DND-41 (cell line): ENCODE results near the gene INA.
"Not testable (repeated sequence)": the region's sequence is repeated elsewhere in the genome, so short reads cannot be mapped to it uniquely, and the experiment has no call there.

Experiments used
- ATAC-seq: fragments of 200-7000 bp; cut with Tn5 transposase; 3 replicates; pipeline ENCODE4 v1.9.1; 2021; ENCODE audit warnings: low read depth; ENCODE audit not compliant: insufficient read depth
- DNase-seq: peaks from one replicate; pipeline ENCODE4 v3.0.0-alpha.2; 2020
- H2AFZ ChIP-seq: 2 replicates; pipeline ENCODE4 v1.6.0; 2012; ENCODE audit warnings: low read depth, low read length
- H3K27ac ChIP-seq: 2 replicates; pipeline ENCODE4 v1.5.1; 2012; ENCODE audit warnings: low read length, inconsistent platforms
- H3K27me3 ChIP-seq: fragments of 200-600 bp; sonication (generic); 2 replicates; pipeline ENCODE4 v1.6.0; 2012; ENCODE audit warnings: low read length, mild to moderate bottlenecking, inconsistent platforms; ENCODE audit not compliant: insufficient read depth, poor library complexity
- H3K36me3 ChIP-seq: 2 replicates; pipeline ENCODE4 v1.5.1; 2012; ENCODE audit warnings: low read length, inconsistent platforms; ENCODE audit not compliant: insufficient read depth
- H3K4me1 ChIP-seq: 2 replicates; pipeline ENCODE4 v1.5.1; 2012; ENCODE audit warnings: mild to moderate bottlenecking, low read length; ENCODE audit not compliant: insufficient read depth
- H3K4me2 ChIP-seq: 2 replicates; pipeline ENCODE4 v1.6.0; 2012; ENCODE audit warnings: mild to moderate bottlenecking, moderate library complexity, low read length, inconsistent platforms; ENCODE audit not compliant: insufficient read depth
- H3K4me3 ChIP-seq, 2 experiments: fragments of 200-600 bp in 1 of 2; shearing (Covaris generic) in 1 of 2; 2 replicates each; pipeline ENCODE4 v1.5.1; 2012 to 2016; ENCODE audit warnings: inconsistent platforms in 2 of 2, low read length in 2 of 2, mild to moderate bottlenecking in 2 of 2, low read depth in 1 of 2, moderate library complexity in 1 of 2
- H3K79me2 ChIP-seq: 2 replicates; pipeline ENCODE4 v1.6.0; 2012; ENCODE audit warnings: low read length, inconsistent platforms; ENCODE audit not compliant: insufficient read depth
- H3K9ac ChIP-seq: 2 replicates; pipeline ENCODE4 v1.6.0; 2012; ENCODE audit warnings: low read depth, mild to moderate bottlenecking, inconsistent platforms, low read length, moderate library complexity
- H3K9me3 ChIP-seq: 2 replicates; pipeline ENCODE4 v1.5.1; 2012; ENCODE audit warnings: low read length, moderate library complexity, mild to moderate bottlenecking, inconsistent platforms; ENCODE audit not compliant: insufficient read depth, severe bottlenecking
- H4K20me1 ChIP-seq: 2 replicates; pipeline ENCODE4 v1.6.0; 2012; ENCODE audit warnings: low read length; ENCODE audit not compliant: insufficient read depth
- EZH2 ChIP-seq: IDR thresholded peaks from 3 replicates; pipeline ENCODE4 v1.6.1; 2012; ENCODE audit warnings: borderline replicate concordance, low read depth, mild to moderate bottlenecking, moderate library complexity, low read length, inconsistent platforms; ENCODE audit not compliant: severe bottlenecking
- TF ChIP-seq, protein P1 (sequence below): IDR thresholded peaks from 2 replicates; pipeline ENCODE4 v1.5.1; 2012; ENCODE audit warnings: borderline replicate concordance, low read length, moderate library complexity, mild to moderate bottlenecking; ENCODE audit not compliant: poor library complexity, severe bottlenecking; ENCODE audit errors: extremely low read depth

The INA gene

DNA sequence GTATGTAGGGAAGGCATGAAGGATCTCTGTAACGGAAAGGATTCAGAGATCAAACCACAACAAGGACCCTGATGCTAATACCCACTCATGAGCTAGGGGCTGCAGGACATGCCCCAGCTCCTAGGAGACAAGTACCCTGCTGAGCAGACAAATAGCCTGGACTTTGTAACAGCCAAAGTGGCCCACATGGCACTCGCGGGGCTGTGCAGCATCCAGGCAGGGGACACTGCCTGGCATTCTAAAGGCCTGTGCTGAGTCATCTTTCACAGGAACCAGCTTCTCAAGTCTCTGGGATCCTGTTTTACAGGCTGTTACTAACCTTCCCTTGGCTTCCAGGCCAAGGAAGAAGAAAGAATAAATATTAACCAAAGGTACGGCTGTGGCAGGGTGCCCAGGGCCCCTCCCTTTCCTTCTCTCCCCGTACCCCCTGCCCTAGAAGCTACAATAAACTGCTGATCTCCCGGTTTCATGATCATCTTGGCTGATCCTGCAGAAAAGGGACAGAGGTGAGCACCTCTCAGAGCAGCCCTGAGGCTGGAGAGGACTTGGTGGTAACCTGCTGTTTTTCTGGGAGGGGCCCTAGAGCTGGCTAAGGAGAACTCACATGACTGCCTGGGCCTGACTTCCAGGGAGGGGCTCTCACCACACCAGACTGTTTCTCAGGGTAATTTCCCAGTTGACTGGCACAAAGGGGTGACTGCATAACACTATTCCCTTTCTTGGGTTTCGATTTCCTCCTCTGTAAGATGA is 35.5 kb upstream of the INA start:
- DNase-seq = no peak
- H2AFZ ChIP-seq = peak overlapping the region; percentile 27; the same call in 1 of the 2 replicates

DNA sequence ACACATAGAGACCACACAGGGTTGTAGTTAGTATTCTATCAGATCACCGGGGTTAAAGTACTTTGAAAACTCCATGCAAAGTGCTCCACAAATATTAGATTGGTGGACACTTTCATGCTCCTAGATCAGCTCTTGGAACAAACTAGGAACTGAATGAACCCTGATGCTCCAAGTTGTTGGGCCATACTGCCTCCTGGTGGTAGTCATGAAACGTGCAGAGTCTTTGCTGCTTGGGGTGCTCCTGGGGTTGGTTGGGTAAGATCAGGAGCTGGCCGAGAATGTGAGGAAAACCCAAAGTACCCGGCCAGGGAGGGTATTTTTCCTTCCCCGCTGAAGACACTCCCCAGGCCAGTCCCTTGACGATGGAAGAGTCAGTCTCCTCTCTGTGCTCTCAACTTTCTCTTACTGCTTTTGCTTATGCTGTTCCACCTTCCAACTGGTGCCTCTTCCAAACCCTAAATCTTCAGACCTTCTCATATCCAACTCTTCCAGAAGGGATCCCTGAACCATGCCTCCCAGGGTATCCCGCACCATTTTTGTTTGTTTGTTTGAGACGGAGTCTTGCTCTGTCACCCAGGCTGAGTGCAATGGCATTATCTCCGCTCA is 32.2 kb upstream of the INA start:
- Histone ChIP-seq H3K36me3 (no peaks in the 10 kb centered on the region), H2AFZ (peak overlapping the region; percentile 44; the same call in 1 of the 2 replicates), H3K4me3 (no peak overlapping the region), H3K79me2 (no peaks in the 10 kb centered on the region), H3K4me2 (0 out of 2 replicates have a peak overlapping the region, but pooled peaks have one; percentile 32), H3K9me3 (no peaks in the 10 kb centered on the region), H3K4me1 (peaks cover 7% of the 10 kb centered on the region; the same call in 1 of the 2 replicates), H3K27me3 (no peaks in the 10 kb centered on the region), H3K9ac (no peak overlapping the region), H3K27ac (no peak overlapping the region), H4K20me1 (no peaks in the 10 kb centered on the region)
- TF ChIP-seq EZH2 = no peak
- TF ChIP-seq, protein P1, sequence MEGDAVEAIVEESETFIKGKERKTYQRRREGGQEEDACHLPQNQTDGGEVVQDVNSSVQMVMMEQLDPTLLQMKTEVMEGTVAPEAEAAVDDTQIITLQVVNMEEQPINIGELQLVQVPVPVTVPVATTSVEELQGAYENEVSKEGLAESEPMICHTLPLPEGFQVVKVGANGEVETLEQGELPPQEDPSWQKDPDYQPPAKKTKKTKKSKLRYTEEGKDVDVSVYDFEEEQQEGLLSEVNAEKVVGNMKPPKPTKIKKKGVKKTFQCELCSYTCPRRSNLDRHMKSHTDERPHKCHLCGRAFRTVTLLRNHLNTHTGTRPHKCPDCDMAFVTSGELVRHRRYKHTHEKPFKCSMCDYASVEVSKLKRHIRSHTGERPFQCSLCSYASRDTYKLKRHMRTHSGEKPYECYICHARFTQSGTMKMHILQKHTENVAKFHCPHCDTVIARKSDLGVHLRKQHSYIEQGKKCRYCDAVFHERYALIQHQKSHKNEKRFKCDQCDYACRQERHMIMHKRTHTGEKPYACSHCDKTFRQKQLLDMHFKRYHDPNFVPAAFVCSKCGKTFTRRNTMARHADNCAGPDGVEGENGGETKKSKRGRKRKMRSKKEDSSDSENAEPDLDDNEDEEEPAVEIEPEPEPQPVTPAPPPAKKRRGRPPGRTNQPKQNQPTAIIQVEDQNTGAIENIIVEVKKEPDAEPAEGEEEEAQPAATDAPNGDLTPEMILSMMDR = peak; percentile 99
- peak; percentile 94 for ATAC-seq
- DNase-seq = peak; percentile 73

More for the DNA sequence above, 35.5 kb upstream of the INA start:
- no peak overlapping the region for H3K27ac ChIP-seq
- TF ChIP-seq, protein P1 = no peak
- TF ChIP-seq EZH2 = no peak
- H3K27me3 ChIP-seq = no peaks in the 10 kb centered on the region
- ATAC-seq = no peak
- H3K79me2 ChIP-seq = no peaks in the 10 kb centered on the region
- no peaks in the 10 kb centered on the region for H3K36me3 ChIP-seq
- no peak overlapping the region for H3K4me2 ChIP-seq
- H3K4me1 ChIP-seq = peaks cover 7% of the 10 kb centered on the region; the same call in 1 of the 2 replicates
- H3K4me3 ChIP-seq = no peak overlapping the region
- H4K20me1 ChIP-seq = no peaks in the 10 kb centered on the region
- H3K9me3 ChIP-seq = no peaks in the 10 kb centered on the region
- H3K9ac ChIP-seq = no peak overlapping the region

DNA sequence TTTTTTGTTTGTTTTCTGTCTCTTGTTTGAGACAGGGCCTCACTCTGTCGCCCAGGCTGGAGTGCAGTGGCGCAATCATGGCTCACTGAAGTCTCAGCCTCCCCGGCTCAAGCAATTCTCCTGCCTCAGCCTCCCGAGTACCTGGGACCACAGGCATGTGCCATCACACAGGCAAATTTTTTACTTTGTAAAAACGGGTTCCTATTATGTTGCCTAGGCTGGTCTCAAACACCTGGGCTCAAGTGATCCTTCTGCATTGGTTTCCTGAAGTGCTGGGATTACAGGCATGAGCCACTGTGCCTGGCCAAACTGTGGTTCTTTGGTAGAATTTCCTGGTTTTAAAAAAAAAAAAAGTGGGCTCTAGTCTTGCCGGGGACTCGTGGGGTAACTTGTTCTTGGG is 31.4 kb upstream of the INA start, which contains the start of gene RPEL1:
RPEL1 (plus strand) TSS at position 301 of the 400 bp plus-strand sequence. CDS start 110 bp downstream, outside the sequence.
- H3K4me1 ChIP-seq, H3K27ac ChIP-seq, H3K79me2 ChIP-seq, H3K9ac ChIP-seq, ATAC-seq, H3K4me3 ChIP-seq, DNase-seq, H4K20me1 ChIP-seq, H3K9me3 ChIP-seq, H3K36me3 ChIP-seq, H3K27me3 ChIP-seq, H2AFZ ChIP-seq: not testable (repeated sequence)
- H3K4me2 ChIP-seq = 0 out of 2 replicates have a peak within 1 kb of the TSS, but pooled peaks have one; percentile 32

DNA sequence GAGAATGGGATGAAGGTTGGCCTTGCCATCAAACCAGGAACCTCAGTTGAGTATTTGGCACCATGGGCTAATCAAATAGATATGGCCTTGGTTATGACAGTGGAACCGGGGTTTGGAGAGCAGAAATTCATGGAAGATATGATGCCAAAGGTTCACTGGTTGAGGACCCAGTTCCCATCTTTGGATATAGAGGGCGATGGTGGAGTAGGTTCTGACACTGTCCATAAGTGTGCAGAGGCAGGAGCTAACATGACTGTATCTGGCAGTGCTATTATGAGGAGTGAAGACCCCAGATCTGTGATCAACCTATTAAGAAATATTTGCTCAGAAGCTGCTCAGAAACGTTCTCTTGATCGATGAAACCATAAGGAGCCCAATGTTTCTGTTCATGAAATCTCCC is 30.6 kb upstream of the INA start:
- Histone ChIP-seq H3K4me2 (no peak overlapping the region), H3K79me2 (no peaks in the 10 kb centered on the region), H3K36me3 (no peaks in the 10 kb centered on the region), H2AFZ (no peak overlapping the region), H3K9ac (no peak overlapping the region), H3K27me3 (no peaks in the 10 kb centered on the region), H3K4me1 (peaks cover 6% of the 10 kb centered on the region; the same call in 1 of the 2 replicates), H3K27ac (no peak overlapping the region), H3K4me3 (no peak overlapping the region), H4K20me1 (no peaks in the 10 kb centered on the region), H3K9me3 (peaks cover 3% of the 10 kb centered on the region)
- no peak for TF ChIP-seq EZH2
- TF ChIP-seq, protein P1 = no peak
- ATAC-seq (no peak), DNase-seq (no peak)
